Fibroblast of lung (primary cell): Measurements from ENCODE around the gene CCDC85B. TPM values are rescaled to one million over a fixed set of nuclear protein-coding genes. Genes with fewer than 3 reads are reported as not detected.

Experiments used
- DNase-seq, 2 donors: peaks; one replicate each; pipeline versions ENCODE4 v3.0.0 to v3.0.0-alpha.2; 2010; ENCODE audit warnings: low read depth in 2 of 2
- H2AFZ ChIP-seq: 2 replicates; pipeline ENCODE4 v1.5.1; 2012; ENCODE audit warnings: low read length, control low read depth, inconsistent platforms
- H3K27ac ChIP-seq: 2 replicates; pipeline ENCODE4 v1.5.1; 2011; ENCODE audit warnings: low read length, control low read depth; ENCODE audit not compliant: insufficient read depth
- H3K27me3 ChIP-seq: 2 replicates; pipeline ENCODE4 v1.5.1; 2011; ENCODE audit warnings: mild to moderate bottlenecking, low read length; ENCODE audit not compliant: control insufficient read depth, insufficient read depth
- H3K36me3 ChIP-seq: 2 replicates; pipeline ENCODE4 v1.5.1; 2011; ENCODE audit warnings: low read length; ENCODE audit not compliant: control insufficient read depth, insufficient read depth
- H3K4me1 ChIP-seq: 2 replicates; pipeline ENCODE4 v1.5.1; 2011; ENCODE audit warnings: low read length; ENCODE audit not compliant: control insufficient read depth, insufficient read depth; ENCODE audit errors: extremely low read depth
- H3K4me2 ChIP-seq: 2 replicates; pipeline ENCODE4 v1.5.1; 2011; ENCODE audit warnings: low read length, control low read depth; ENCODE audit not compliant: insufficient read depth; ENCODE audit errors: extremely low read depth
- H3K4me3 ChIP-seq, 4 experiments: fragments of 200-600 bp in 1 of 4; sonication (generic) in 1 of 4; replicated peaks in 1 of 4; 2 replicates each; pipeline ENCODE4 v1.5.1; 2011 to 2016; ENCODE audit warnings: low read length in 4 of 4, low read depth in 3 of 4, mild to moderate bottlenecking in 3 of 4, control low read depth in 2 of 4, inconsistent platforms in 1 of 4, mixed read lengths in 1 of 4; ENCODE audit not compliant: insufficient read depth in 1 of 4; ENCODE audit errors: control extremely low read depth in 1 of 4
- H3K79me2 ChIP-seq: 2 replicates; pipeline ENCODE4 v1.5.1; 2012; ENCODE audit warnings: mild to moderate bottlenecking, low read length, inconsistent platforms; ENCODE audit not compliant: control insufficient read depth, insufficient read depth
- H3K9ac ChIP-seq: 2 replicates; pipeline ENCODE4 v1.5.1; 2011; ENCODE audit warnings: mild to moderate bottlenecking, low read length, control low read depth; ENCODE audit not compliant: insufficient read depth
- H3K9me3 ChIP-seq: 2 replicates; pipeline ENCODE4 v1.5.1; 2012; ENCODE audit warnings: low read depth, low read length; ENCODE audit not compliant: control insufficient read depth, insufficient read depth
- H4K20me1 ChIP-seq: 2 replicates; pipeline ENCODE4 v1.5.1; 2011; ENCODE audit warnings: low read length; ENCODE audit not compliant: control insufficient read depth, insufficient read depth; ENCODE audit errors: extremely low read depth
- EZH2 ChIP-seq: IDR thresholded peaks from 2 replicates; pipeline ENCODE4 v1.5.1; 2012; ENCODE audit warnings: low read length, control low read depth, mild to moderate bottlenecking; ENCODE audit errors: missing control alignments
- polyA plus RNA-seq, 2 donors: library from polyadenylated mRNA; depleted of rRNA in 1 of 2; stranded (reverse) in 1 of 2; unstranded in 1 of 2; fragments of >200 nt; gene quantifications; 2 replicates each; pipeline ENCODE4 v1.2.1, GENCODE V29; 2011 to 2012; ENCODE audit warnings: missing spikeins in 1 of 2
- total RNA-seq: library from RNA; depleted of rRNA; stranded (reverse); fragments of >200 nt; gene quantifications from 2 replicates; pipeline ENCODE4 v1.2.1, GENCODE V29; 2014
- TF ChIP-seq, protein P1 (sequence below), 2 donors: IDR thresholded peaks in 1 of 2; conservative IDR thresholded peaks in 1 of 2; 1 replicate in 1 of 2; 2 replicates in 1 of 2; pipeline ENCODE4 v1.5.1; 2011 to 2012; ENCODE audit warnings: low read length in 2 of 2, control low read depth in 1 of 2, inconsistent platforms in 1 of 2, low read depth in 1 of 2, mild to moderate bottlenecking in 1 of 2

The CCDC85B gene
- total and polyA plus RNA-seq, 2 donors (not counting 1 experiment from before 2014, with no cell fraction given): 18.1 to 118 TPM

DNA sequence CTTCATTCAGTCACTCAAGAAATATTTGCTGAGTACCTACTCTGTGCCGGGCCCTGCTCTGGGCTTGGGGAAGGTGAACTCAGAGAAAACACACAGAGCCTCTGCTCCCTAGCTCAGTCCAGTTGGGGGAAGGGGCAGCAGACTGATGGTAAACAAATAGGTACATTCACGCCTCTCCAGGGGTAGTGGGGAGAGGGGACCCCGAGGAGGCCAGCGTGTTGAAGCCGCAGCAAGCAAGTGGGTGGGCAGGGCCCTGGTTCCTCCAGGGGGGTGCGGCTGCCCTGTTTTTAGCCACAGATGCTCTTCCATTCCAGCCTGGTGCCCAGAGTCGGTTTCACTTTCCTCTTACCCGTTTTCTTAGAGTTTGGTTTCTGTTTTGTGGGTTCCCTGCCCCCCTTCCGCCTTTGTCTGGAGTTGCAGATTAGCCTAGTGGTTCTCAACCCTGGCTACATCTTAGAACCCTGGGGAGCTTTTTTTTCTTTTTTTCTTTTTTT lies 37.5 kb downstream of the CCDC85B start:
- Histone ChIP-seq H3K9me3 (no peaks in the 10 kb centered on the region), H3K4me1 (no peaks in the 10 kb centered on the region), H3K4me3 (no peak overlapping the region), H2AFZ (no peak overlapping the region), H3K9ac (no peak overlapping the region), H3K79me2 (no peaks in the 10 kb centered on the region), H3K27me3 (no peaks in the 10 kb centered on the region), H3K4me2 (peak overlapping the region; percentile 40), H3K36me3 (peaks cover 4% of the 10 kb centered on the region), H4K20me1 (no peaks in the 10 kb centered on the region), H3K27ac (no peak overlapping the region)
- no peak for TF ChIP-seq EZH2
- TF ChIP-seq, protein P1, sequence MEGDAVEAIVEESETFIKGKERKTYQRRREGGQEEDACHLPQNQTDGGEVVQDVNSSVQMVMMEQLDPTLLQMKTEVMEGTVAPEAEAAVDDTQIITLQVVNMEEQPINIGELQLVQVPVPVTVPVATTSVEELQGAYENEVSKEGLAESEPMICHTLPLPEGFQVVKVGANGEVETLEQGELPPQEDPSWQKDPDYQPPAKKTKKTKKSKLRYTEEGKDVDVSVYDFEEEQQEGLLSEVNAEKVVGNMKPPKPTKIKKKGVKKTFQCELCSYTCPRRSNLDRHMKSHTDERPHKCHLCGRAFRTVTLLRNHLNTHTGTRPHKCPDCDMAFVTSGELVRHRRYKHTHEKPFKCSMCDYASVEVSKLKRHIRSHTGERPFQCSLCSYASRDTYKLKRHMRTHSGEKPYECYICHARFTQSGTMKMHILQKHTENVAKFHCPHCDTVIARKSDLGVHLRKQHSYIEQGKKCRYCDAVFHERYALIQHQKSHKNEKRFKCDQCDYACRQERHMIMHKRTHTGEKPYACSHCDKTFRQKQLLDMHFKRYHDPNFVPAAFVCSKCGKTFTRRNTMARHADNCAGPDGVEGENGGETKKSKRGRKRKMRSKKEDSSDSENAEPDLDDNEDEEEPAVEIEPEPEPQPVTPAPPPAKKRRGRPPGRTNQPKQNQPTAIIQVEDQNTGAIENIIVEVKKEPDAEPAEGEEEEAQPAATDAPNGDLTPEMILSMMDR (conservative IDR thresholded peaks at IDR 0.05 in 1 of 2, IDR thresholded peaks at IDR 0.05 in 1 of 2; ENCODE audit: low read depth in 1 of 2, low read length in 2 of 2): no peak
- peak in 1 of 2 donors; percentile 21 for DNase-seq

DNA sequence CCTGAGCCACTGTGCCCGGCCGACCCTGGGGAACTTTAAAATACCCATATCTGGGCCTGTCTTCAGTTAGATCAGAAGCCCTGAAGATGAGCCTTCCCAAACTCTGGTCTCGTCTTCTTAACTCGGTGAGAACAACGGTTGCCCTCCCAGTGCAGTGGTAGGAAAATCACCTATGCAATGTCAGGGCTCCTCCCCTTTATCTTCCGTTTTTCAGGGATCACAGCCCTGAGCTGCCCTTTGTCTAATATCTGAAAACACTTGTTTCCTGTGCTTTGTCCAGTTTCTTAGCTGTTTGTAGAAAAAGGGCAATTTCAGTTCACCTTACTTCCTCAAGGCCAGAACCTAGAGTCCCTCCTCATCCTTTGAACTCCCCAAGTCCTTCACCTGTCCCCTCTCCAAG lies 38.2 kb downstream of the CCDC85B start:
- TF ChIP-seq, protein P1 (conservative IDR thresholded peaks at IDR 0.05 in 1 of 2, IDR thresholded peaks at IDR 0.05 in 1 of 2; ENCODE audit: low read depth in 1 of 2, low read length in 2 of 2): no peak
- no peak for TF ChIP-seq EZH2
- Histone ChIP-seq H3K9me3 (no peaks in the 10 kb centered on the region), H4K20me1 (no peaks in the 10 kb centered on the region), H3K36me3 (peaks cover 4% of the 10 kb centered on the region), H3K9ac (no peak overlapping the region), H3K4me1 (no peaks in the 10 kb centered on the region), H3K4me3 (no peak overlapping the region), H3K79me2 (no peaks in the 10 kb centered on the region), H2AFZ (no peak overlapping the region), H3K27me3 (no peaks in the 10 kb centered on the region), H3K27ac (no peak overlapping the region), H3K4me2 (no peak overlapping the region)
- no peak for DNase-seq

DNA sequence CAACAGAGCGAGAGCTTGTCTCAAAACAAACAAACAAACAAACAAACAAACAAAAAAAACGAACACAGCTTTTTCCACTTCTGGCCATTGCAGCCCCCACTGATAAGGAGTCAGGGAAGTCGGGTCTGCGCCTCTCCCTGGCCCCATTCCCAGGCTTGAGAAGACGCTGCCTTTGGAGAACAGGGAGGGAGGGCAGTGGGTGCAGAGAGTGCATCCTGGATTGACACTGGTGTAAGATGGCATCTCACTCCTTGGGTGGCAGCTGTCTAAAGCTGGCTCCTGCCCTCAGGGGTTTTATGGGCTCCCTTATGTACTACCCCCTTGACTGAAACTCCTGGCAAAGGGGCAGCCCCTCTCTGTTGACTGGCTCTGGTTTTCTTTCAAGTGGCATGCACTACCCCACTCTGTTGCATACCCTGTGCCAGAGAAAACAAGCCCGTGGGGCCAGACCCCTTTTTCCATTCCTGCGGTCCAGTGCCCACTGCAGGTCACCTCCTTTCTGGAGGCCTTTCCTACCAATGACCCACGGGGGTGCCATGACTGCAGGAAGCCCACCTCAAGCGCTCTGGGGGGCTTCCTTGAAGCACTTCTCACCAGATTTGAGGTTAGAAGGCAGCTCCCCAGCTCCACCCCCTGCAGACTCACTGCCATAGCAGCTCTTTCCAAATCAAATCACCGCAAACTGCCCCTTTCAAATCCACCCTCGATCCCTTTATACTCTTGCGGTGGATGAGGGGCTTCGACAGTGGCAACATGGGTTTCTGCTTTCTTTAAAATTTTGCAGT lies 41.5 kb downstream of the CCDC85B start:
- H3K27ac ChIP-seq: no peak overlapping the region
- no peak overlapping the region for H2AFZ ChIP-seq
- no peak overlapping the region for H3K4me3 ChIP-seq
- H3K27me3 ChIP-seq: no peaks in the 10 kb centered on the region
- no peaks in the 10 kb centered on the region for H3K4me1 ChIP-seq
- TF ChIP-seq EZH2: no peak
- TF ChIP-seq, protein P1 (conservative IDR thresholded peaks at IDR 0.05 in 1 of 2, IDR thresholded peaks at IDR 0.05 in 1 of 2; ENCODE audit: low read depth in 1 of 2, low read length in 2 of 2): peak in 1 of 2 donors; percentile 5
- H3K9me3 ChIP-seq: no peaks in the 10 kb centered on the region
- H3K79me2 ChIP-seq: no peaks in the 10 kb centered on the region
- H4K20me1 ChIP-seq: no peaks in the 10 kb centered on the region
- no peaks in the 10 kb centered on the region for H3K36me3 ChIP-seq
- no peak overlapping the region for H3K9ac ChIP-seq
- no peak for DNase-seq
- H3K4me2 ChIP-seq: no peak overlapping the region
